HepG2 (cell line): ENCODE data around the gene SPACA6. TPM values are rescaled to one million over a fixed set of nuclear protein-coding genes. Genes with fewer than 3 reads are reported as not detected.

Experiments
- BCL6 ChIP-seq: IDR thresholded peaks from 2 replicates; pipeline ENCODE4 v1.6.1; 2016; ENCODE audit warnings: missing genetic modification reagents, missing compliant biosample characterization
- DPF2 ChIP-seq: sonication (generic); formaldehyde crosslinking; IDR thresholded peaks from 2 replicates; pipeline ENCODE4 v1.4.0; 2020; ENCODE audit warnings: mild to moderate bottlenecking, low read depth, missing genetic modification reagents, borderline replicate concordance
- ELF1 ChIP-seq: sonication (generic); formaldehyde crosslinking; IDR thresholded peaks from 2 replicates; pipeline ENCODE4 v1.4.0; 2020; ENCODE audit warnings: missing genetic modification reagents
- EZH2 ChIP-seq: conservative IDR thresholded peaks from 2 replicates; pipeline ENCODE4 v1.6.1; 2012; ENCODE audit warnings: mild to moderate bottlenecking, low read depth, low read length, moderate library complexity
- FOXP1 ChIP-seq, 2 experiments: fragments of 450-650 bp in 1 of 2; IDR thresholded peaks; 2 replicates each; pipeline ENCODE4 v1.6.1; 2017 to 2018; ENCODE audit warnings: antibody characterized with exemption in 1 of 2
- KAT7 ChIP-seq: IDR thresholded peaks from 2 replicates; pipeline ENCODE4 v1.6.1; 2018; ENCODE audit warnings: borderline replicate concordance, missing compliant biosample characterization
- KAT8 ChIP-seq: IDR thresholded peaks from 2 replicates; pipeline ENCODE4 v1.6.1; 2016; ENCODE audit warnings: missing genetic modification reagents, missing compliant biosample characterization
- KLF9 ChIP-seq: IDR thresholded peaks from 2 replicates; pipeline ENCODE4 v1.6.1; 2016; ENCODE audit warnings: low read depth
- MLLT10 ChIP-seq: sonication (generic); formaldehyde crosslinking; IDR thresholded peaks from 2 replicates; pipeline ENCODE4 v1.4.0; 2020; ENCODE audit warnings: missing genetic modification reagents
- MTA1 ChIP-seq: sonication (generic); formaldehyde crosslinking; IDR thresholded peaks from 2 replicates; pipeline ENCODE4 v1.4.0; 2020; ENCODE audit warnings: missing genetic modification reagents, mild to moderate bottlenecking, borderline replicate concordance
- NFE2 ChIP-seq: sonication (generic); formaldehyde crosslinking; IDR thresholded peaks from 2 replicates; pipeline ENCODE4 v1.4.0; 2020; ENCODE audit warnings: missing genetic modification reagents
- RAD51 ChIP-seq: fragments of 450-650 bp; IDR thresholded peaks from 2 replicates; pipeline ENCODE4 v1.6.1; 2016; ENCODE audit warnings: borderline replicate concordance
- RBM39 ChIP-seq: fragments of 200-400 bp; formaldehyde crosslinking; IDR thresholded peaks from one replicate; pipeline ENCODE4 v1.6.1; 2018; ENCODE audit warnings: antibody characterized with exemption, mild to moderate bottlenecking, low read depth, low read length; ENCODE audit not compliant: poor library complexity, severe bottlenecking
- SMYD3 ChIP-seq: sonication (generic); formaldehyde crosslinking; IDR thresholded peaks from 2 replicates; pipeline ENCODE4 v1.8.1; 2023; ENCODE audit warnings: mild to moderate bottlenecking, missing genetic modification reagents
- TEAD3 ChIP-seq: optimal IDR thresholded peaks from 2 replicates; pipeline ENCODE3; 2016; ENCODE audit warnings: borderline replicate concordance
- ZEB1 ChIP-seq: IDR thresholded peaks from 2 replicates; pipeline ENCODE4 v1.6.1; 2012; ENCODE audit warnings: mild to moderate bottlenecking, low read depth, inconsistent platforms; ENCODE audit not compliant: insufficient replicate concordance
- ZNF205 ChIP-seq: IDR thresholded peaks from 2 replicates; pipeline ENCODE4 v1.6.1; 2018; ENCODE audit warnings: missing biosample characterization, missing genetic modification reagents
- ZNF34 ChIP-seq: sonication (generic); formaldehyde crosslinking; IDR thresholded peaks from 2 replicates; pipeline ENCODE4 v1.4.0; 2020; ENCODE audit warnings: mild to moderate bottlenecking, missing genetic modification reagents, borderline replicate concordance
- ZNF432 ChIP-seq: sonication (generic); formaldehyde crosslinking; IDR thresholded peaks from 2 replicates; pipeline ENCODE4 v1.5.0; 2020; ENCODE audit warnings: missing genetic modification reagents, mild to moderate bottlenecking, borderline replicate concordance
- ZNF564 ChIP-seq: sonication (generic); formaldehyde crosslinking; IDR thresholded peaks from 2 replicates; pipeline ENCODE4 v1.8.1; 2023; ENCODE audit warnings: mild to moderate bottlenecking, missing genetic modification reagents
- ZNF614 ChIP-seq: IDR thresholded peaks from 2 replicates; pipeline ENCODE4 v1.6.1; 2018; ENCODE audit warnings: missing biosample characterization, missing genetic modification reagents, inconsistent platforms, borderline replicate concordance
- ZNF781 ChIP-seq: sonication (generic); formaldehyde crosslinking; IDR thresholded peaks from 2 replicates; pipeline ENCODE4 v1.5.1; 2020; ENCODE audit warnings: borderline replicate concordance, mild to moderate bottlenecking, missing genetic modification reagents; ENCODE audit errors: not compliant biosample characterization
- ZSCAN25 ChIP-seq: sonication (generic); formaldehyde crosslinking; IDR thresholded peaks from 2 replicates; pipeline ENCODE4 v1.8.0; 2022; ENCODE audit warnings: mild to moderate bottlenecking, missing genetic modification reagents
- polyA plus RNA-seq, 8 experiments: library from polyadenylated mRNA; depleted of rRNA in 3 of 8; stranded (reverse) in 7 of 8; unstranded in 1 of 8; fragments of >200 nt; fragmentation: Illumina TruSeq in 4 of 8; extraction: Trizol in 4 of 8; gene quantifications; 2 replicates each; pipeline versions ENCODE4 v1.2.1 to v1.2.3, GENCODE V29; 2011 to 2016; ENCODE audit warnings: low read depth in 4 of 8, missing spikeins in 1 of 8, mixed read lengths in 1 of 8; ENCODE audit not compliant: insufficient read depth in 1 of 8
- total RNA-seq, 5 experiments: library from RNA; depleted of rRNA; stranded (reverse); fragments of >200 nt; fragmentation: Illumina TruSeq; extraction: Trizol; gene quantifications; 2 replicates each; pipeline ENCODE4 v1.2.3, GENCODE V29; 2016; ENCODE audit warnings: low read depth in 1 of 5
- TF ChIP-seq, protein P1 (sequence below): sonication (generic); formaldehyde crosslinking; IDR thresholded peaks from 2 replicates; pipeline ENCODE4 v1.4.0; 2020; ENCODE audit warnings: mild to moderate bottlenecking, missing genetic modification reagents
- TF ChIP-seq, protein P2 (sequence below): sonication (generic); formaldehyde crosslinking; IDR thresholded peaks from 2 replicates; pipeline ENCODE4 v1.4.0; 2020; ENCODE audit warnings: missing genetic modification reagents, borderline replicate concordance
- TF ChIP-seq, protein P3 (sequence below): sonication (generic); formaldehyde crosslinking; IDR thresholded peaks from 2 replicates; pipeline ENCODE4 v1.8.1; 2022; ENCODE audit warnings: mild to moderate bottlenecking, missing genetic modification reagents

The SPACA6 gene
- total and polyA plus RNA-seq, 2 of the 13 experiments (the other 11 are each of a cell fraction or from before 2014, with no cell fraction given), result 1.4 to 2.2 TPM

DNA sequence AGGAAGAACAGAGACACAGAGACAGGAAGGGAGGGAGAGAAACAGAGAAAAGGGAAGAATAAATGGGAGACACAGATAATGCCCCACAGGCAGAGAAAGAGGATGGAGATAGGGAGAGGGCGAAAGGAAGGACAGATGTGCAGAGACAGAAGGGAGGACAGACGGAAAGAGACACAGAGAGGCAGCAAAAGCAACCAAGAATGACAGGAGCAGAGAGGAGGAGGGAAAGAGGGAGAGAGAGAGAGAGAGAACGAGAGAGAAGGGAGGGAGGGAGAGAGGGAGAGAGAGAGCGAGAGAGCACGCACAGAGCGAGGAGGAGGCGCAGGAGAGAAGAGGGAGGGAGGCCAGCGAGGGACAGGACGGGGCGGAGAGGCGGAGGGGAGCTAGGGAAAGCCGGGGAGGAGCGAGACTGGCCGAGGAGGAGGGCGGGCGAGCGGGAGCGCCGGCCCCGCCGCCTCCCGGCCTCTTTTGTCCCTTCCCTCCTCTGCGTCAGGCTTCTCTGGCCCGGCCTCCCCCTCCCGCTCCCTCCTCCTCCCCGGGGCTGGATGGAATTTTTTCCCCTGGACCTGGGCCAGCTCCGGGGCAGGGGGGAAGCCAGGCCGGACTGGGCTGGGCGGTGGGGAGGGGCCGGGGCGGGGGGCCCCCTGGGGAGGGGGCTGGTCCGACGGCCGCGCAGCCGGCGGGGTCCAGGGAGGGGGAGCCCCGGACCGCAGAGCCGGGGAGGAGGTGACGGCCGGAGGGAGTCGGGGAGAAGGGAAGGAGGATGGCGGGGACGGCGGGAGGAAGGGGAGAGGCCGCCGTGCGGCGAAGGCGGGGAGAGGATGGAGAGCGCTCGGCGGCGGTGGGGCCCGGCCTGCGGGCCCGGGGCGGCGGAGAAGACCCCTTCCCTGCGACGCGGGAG, 4.2 kb upstream of the SPACA6 start (continued):
- TF ChIP-seq, protein P1, sequence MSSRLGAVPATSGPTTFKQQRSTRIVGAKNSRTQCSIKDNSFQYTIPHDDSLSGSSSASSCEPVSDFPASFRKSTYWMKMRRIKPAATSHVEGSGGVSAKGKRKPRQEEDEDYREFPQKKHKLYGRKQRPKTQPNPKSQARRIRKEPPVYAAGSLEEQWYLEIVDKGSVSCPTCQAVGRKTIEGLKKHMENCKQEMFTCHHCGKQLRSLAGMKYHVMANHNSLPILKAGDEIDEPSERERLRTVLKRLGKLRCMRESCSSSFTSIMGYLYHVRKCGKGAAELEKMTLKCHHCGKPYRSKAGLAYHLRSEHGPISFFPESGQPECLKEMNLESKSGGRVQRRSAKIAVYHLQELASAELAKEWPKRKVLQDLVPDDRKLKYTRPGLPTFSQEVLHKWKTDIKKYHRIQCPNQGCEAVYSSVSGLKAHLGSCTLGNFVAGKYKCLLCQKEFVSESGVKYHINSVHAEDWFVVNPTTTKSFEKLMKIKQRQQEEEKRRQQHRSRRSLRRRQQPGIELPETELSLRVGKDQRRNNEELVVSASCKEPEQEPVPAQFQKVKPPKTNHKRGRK, result peak; percentile 56; the same call in 1 of the 2 replicates
- no peak for TF ChIP-seq ZEB1
- no peak for TF ChIP-seq ZNF614 (CRISPR knock-in tag)
- no peak for TF ChIP-seq FOXP1 (IDR thresholded peaks at IDR 0.05)
- no peak for TF ChIP-seq FOXP1 (CRISPR knock-in tag; IDR thresholded peaks at IDR 0.05)
- TF ChIP-seq, protein P2, sequence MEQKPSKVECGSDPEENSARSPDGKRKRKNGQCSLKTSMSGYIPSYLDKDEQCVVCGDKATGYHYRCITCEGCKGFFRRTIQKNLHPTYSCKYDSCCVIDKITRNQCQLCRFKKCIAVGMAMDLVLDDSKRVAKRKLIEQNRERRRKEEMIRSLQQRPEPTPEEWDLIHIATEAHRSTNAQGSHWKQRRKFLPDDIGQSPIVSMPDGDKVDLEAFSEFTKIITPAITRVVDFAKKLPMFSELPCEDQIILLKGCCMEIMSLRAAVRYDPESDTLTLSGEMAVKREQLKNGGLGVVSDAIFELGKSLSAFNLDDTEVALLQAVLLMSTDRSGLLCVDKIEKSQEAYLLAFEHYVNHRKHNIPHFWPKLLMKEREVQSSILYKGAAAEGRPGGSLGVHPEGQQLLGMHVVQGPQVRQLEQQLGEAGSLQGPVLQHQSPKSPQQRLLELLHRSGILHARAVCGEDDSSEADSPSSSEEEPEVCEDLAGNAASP, result no peak
- TF ChIP-seq KAT8 (CRISPR knock-in tag), result peak; percentile 10; the same call in 1 of the 2 replicates
- no peak for TF ChIP-seq TEAD3
- TF ChIP-seq MTA1 (CRISPR knock-in tag), result 0 out of 2 replicates have a peak, but pooled peaks have one; percentile 12
- TF ChIP-seq ZNF432 (CRISPR knock-in tag), result no peak
- TF ChIP-seq MLLT10 (CRISPR knock-in tag), result no peak
- no peak for TF ChIP-seq KAT7
- TF ChIP-seq KLF9 (CRISPR knock-in tag), result no peak
- TF ChIP-seq ELF1 (CRISPR knock-in tag), result no peak
- TF ChIP-seq BCL6 (CRISPR knock-in tag), result no peak
- no peak for TF ChIP-seq RAD51
- TF ChIP-seq RBM39, result peak; percentile 32
- TF ChIP-seq, protein P3, sequence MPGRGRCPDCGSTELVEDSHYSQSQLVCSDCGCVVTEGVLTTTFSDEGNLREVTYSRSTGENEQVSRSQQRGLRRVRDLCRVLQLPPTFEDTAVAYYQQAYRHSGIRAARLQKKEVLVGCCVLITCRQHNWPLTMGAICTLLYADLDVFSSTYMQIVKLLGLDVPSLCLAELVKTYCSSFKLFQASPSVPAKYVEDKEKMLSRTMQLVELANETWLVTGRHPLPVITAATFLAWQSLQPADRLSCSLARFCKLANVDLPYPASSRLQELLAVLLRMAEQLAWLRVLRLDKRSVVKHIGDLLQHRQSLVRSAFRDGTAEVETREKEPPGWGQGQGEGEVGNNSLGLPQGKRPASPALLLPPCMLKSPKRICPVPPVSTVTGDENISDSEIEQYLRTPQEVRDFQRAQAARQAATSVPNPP (CRISPR knock-in tag), result no peak
- TF ChIP-seq ZNF34, result no peak
- TF ChIP-seq DPF2, result no peak
- no peak for TF ChIP-seq EZH2
- no peak for TF ChIP-seq NFE2
- TF ChIP-seq ZNF781, result no peak
- peak; percentile 32; the same call in 1 of the 2 replicates for TF ChIP-seq ZNF564
- TF ChIP-seq ZSCAN25 (CRISPR knock-in tag), result peak; percentile 61
- TF ChIP-seq SMYD3, result no peak
- no peak for TF ChIP-seq ZNF205
